ENCODE measurements around the gene LRCH1.

DNA sequence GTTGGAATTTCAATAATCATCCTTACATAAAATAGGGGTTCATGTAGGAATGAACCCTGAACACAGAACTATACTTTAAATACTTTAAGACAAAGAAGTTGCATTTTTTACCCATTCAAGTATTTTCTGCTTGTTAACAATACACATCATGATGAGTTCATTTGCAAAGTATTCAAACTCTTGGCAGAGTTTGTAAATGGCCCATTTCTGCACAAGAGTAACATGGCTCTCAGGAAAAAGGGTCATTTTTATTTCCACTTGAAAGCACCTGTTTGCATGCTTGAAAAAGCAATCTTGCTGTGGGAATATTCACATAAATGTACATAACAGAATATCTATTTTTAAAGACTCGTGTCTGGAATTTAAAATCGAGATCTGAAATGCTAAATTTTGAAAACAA lies 225.9 kb downstream of the LRCH1 start:
- TF ChIP-seq, protein P1, sequence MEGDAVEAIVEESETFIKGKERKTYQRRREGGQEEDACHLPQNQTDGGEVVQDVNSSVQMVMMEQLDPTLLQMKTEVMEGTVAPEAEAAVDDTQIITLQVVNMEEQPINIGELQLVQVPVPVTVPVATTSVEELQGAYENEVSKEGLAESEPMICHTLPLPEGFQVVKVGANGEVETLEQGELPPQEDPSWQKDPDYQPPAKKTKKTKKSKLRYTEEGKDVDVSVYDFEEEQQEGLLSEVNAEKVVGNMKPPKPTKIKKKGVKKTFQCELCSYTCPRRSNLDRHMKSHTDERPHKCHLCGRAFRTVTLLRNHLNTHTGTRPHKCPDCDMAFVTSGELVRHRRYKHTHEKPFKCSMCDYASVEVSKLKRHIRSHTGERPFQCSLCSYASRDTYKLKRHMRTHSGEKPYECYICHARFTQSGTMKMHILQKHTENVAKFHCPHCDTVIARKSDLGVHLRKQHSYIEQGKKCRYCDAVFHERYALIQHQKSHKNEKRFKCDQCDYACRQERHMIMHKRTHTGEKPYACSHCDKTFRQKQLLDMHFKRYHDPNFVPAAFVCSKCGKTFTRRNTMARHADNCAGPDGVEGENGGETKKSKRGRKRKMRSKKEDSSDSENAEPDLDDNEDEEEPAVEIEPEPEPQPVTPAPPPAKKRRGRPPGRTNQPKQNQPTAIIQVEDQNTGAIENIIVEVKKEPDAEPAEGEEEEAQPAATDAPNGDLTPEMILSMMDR (IDR thresholded peaks at IDR 0.05): no peak
- TF ChIP-seq EZH2phosphoT487 (IDR thresholded peaks at IDR 0.05): no peak
